ENCODE measurements around the gene FEM1B.

DNA sequence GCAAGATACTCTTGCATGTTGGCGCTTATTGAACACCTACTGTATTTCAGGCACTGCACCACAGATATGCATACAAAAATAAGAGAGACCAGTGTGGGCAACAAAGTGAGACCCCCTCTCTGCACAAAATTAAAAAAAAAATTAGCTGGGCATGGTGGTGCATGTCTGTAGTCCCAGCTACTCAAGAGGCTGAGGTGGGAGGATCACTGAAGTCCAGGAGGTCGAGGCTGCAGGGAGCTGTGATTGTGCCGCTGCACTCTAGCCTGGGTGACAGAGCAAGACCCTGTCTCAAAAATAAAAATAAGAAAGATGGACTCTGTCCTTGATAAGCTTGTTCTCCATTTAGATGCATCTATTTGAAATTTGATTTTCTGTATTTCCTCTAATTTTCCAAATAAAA lies 20.8 kb downstream of the FEM1B start:
- TF ChIP-seq, protein P1, sequence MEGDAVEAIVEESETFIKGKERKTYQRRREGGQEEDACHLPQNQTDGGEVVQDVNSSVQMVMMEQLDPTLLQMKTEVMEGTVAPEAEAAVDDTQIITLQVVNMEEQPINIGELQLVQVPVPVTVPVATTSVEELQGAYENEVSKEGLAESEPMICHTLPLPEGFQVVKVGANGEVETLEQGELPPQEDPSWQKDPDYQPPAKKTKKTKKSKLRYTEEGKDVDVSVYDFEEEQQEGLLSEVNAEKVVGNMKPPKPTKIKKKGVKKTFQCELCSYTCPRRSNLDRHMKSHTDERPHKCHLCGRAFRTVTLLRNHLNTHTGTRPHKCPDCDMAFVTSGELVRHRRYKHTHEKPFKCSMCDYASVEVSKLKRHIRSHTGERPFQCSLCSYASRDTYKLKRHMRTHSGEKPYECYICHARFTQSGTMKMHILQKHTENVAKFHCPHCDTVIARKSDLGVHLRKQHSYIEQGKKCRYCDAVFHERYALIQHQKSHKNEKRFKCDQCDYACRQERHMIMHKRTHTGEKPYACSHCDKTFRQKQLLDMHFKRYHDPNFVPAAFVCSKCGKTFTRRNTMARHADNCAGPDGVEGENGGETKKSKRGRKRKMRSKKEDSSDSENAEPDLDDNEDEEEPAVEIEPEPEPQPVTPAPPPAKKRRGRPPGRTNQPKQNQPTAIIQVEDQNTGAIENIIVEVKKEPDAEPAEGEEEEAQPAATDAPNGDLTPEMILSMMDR (conservative IDR thresholded peaks at IDR 0.05; ENCODE audit: low read depth, low read length) = no peak
- no peak for TF ChIP-seq EZH2 (IDR thresholded peaks at IDR 0.05; ENCODE audit: borderline replicate concordance, low read depth, low read length, poor library complexity, severe bottlenecking)

Data from A673 (cell line).